ENCODE measurements around the gene S1PR4.
"Not testable (repeated sequence)": the region's sequence is repeated elsewhere in the genome, so short reads cannot be mapped to it uniquely, and the experiment has no call there.

Gene S1PR4

DNA sequence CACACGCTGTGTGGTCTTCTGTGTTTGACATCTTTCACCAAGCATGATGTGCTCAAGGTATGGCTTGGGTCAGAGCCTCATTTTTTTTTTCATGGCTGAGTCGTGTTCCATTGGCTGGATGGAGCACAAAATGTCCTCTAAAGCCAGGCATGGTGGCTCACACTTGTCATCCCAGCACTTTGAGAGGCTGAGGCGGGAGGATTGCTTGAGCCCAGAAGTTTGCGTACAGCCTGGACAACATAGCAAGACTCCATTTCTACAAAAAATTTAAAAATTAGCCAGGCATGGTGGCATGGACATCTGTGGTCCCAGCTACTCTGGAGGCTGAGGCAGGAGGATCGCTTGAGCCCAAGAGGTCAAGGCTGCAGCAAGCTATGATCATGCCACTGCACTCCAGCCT is 43.0 kb downstream of the S1PR4 start:
- not testable (repeated sequence) for H3K9me3 ChIP-seq (ENCODE audit: control insufficient read depth in 2 of 2, low read length in 2 of 2); H3K4me3 ChIP-seq (ENCODE audit: low read length in 2 of 2); H3K4me1 ChIP-seq (ENCODE audit: control insufficient read depth in 2 of 2, insufficient read depth in 2 of 2, low read length in 2 of 2); H3K36me3 ChIP-seq (ENCODE audit: control insufficient read depth in 2 of 2, insufficient read depth in 2 of 2, low read length in 2 of 2); H3K27ac ChIP-seq (ENCODE audit: low read depth in 2 of 2, low read length in 2 of 2); H3K9ac ChIP-seq (ENCODE audit: low read depth in 1 of 2, low read length in 2 of 2)
- H3K27me3 ChIP-seq (ENCODE audit: control insufficient read depth in 2 of 2, insufficient read depth in 2 of 2, low read length in 2 of 2) = peaks cover 3 to 14% of the 10 kb centered on the region in 2 donors

DNA sequence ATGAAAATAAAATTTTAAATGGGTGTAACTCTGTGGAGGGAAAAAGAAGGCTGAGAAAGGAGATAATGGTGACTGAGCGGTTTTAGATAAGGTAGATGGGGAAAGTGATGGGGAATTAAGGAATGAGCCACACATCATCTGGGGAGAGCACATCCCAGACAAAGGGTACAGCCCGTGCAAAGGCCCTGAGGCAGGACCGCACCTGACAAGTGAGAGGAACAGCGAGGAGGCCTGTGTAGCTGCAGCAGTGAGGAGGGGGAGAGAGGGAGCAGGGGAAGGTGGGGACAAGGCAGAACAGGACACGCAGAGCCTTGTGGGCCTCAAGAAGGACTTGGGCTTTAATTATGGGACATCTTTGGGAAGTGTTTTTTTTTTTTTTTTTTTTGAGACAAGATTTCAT is 44.1 kb downstream of the S1PR4 start:
- Histone ChIP-seq H3K9ac (ENCODE audit: low read depth in 1 of 2, low read length in 2 of 2) (no peak overlapping the region), H3K27ac (ENCODE audit: low read depth in 2 of 2, low read length in 2 of 2) (no peak overlapping the region), H3K4me3 (ENCODE audit: low read length in 2 of 2) (no peak overlapping the region), H3K9me3 (ENCODE audit: control insufficient read depth in 2 of 2, low read length in 2 of 2) (no peaks in the 10 kb centered on the region), H3K36me3 (ENCODE audit: control insufficient read depth in 2 of 2, insufficient read depth in 2 of 2, low read length in 2 of 2) (no peaks in the 10 kb centered on the region), H3K27me3 (ENCODE audit: control insufficient read depth in 2 of 2, insufficient read depth in 2 of 2, low read length in 2 of 2) (peaks cover 8 to 21% of the 10 kb centered on the region in 2 donors), H3K4me1 (ENCODE audit: control insufficient read depth in 2 of 2, insufficient read depth in 2 of 2, low read length in 2 of 2) (no peaks in the 10 kb centered on the region)

DNA sequence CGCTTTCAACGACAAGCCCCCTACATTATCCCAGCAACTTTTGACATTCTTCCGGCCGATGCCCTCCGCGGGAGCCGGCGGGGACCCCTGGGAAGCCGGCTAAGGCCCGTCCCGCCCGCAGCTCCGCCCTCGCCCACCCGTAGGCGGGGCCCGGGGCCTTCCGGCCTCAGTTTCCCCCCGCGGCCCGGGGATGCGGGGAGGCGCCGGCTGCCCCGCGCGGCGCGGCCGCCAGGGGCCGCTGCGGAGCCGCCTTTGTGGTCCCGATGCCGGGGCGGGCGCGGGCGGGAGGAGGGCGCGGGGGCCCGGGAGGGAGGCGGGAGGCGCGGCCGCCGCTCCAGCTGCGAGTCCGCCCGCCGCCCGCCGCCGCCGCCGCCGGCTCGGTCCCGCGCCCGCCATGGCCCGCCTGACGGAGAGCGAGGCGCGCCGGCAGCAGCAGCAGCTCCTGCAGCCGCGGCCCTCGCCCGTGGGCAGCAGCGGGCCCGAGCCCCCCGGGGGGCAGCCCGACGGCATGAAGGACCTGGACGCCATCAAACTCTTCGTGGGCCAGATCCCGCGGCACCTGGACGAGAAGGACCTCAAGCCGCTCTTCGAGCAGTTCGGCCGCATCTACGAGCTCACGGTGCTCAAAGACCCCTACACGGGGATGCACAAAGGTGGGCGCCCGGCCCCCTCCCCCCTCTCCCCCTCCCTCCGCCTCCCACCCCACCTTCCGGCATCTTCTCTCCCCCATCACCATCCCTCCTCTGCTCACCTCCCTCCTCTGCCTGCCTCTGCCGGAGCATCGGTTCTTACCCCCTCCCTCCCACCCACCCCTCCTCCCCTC is 46.0 kb downstream of the S1PR4 start, which contains the start of gene CELF5:
Gene CELF5 (plus strand): TSS at position 316 of the 823 bp plus-strand sequence. CDS start 79 bp downstream, at position 395.
- H3K4me3 ChIP-seq (ENCODE audit: low read length in 2 of 2) = no peak within 1 kb of the TSS
- peaks cover 18 to 31% of the 10 kb centered on the region in 2 donors for H3K27me3 ChIP-seq (ENCODE audit: control insufficient read depth in 2 of 2, insufficient read depth in 2 of 2, low read length in 2 of 2)
- no peaks in the 10 kb centered on the region for H3K4me1 ChIP-seq (ENCODE audit: control insufficient read depth in 2 of 2, insufficient read depth in 2 of 2, low read length in 2 of 2)
- no peaks in the 10 kb centered on the region for H3K36me3 ChIP-seq (ENCODE audit: control insufficient read depth in 2 of 2, insufficient read depth in 2 of 2, low read length in 2 of 2)
- H3K9ac ChIP-seq (ENCODE audit: low read depth in 1 of 2, low read length in 2 of 2) = no peak within 1 kb of the TSS
- H3K27ac ChIP-seq (ENCODE audit: low read depth in 2 of 2, low read length in 2 of 2) = no peak within 1 kb of the TSS
- H3K9me3 ChIP-seq (ENCODE audit: control insufficient read depth in 2 of 2, low read length in 2 of 2) = no peaks in the 10 kb centered on the region

DNA sequence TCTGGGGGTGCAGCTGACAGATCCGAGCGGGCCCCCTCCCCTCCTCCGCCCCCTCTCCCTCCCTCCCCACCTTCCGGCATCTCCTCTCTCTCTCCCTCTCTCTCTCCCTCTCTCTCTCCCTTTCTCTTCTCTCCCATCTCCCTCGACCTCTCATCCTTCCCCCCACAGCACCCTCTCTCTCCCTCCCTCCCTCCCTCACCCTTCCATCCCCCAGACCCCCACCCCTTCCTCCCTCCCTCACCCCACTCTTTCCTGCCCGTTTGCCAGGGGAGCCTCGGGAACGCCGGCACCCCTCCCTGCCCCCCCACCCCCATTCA is 46.6 kb downstream of the S1PR4 start:
- Histone ChIP-seq H3K36me3 (ENCODE audit: control insufficient read depth in 2 of 2, insufficient read depth in 2 of 2, low read length in 2 of 2) (no peaks in the 10 kb centered on the region), H3K4me3 (ENCODE audit: low read length in 2 of 2) (no peak overlapping the region), H3K4me1 (ENCODE audit: control insufficient read depth in 2 of 2, insufficient read depth in 2 of 2, low read length in 2 of 2) (no peaks in the 10 kb centered on the region), H3K27me3 (ENCODE audit: control insufficient read depth in 2 of 2, insufficient read depth in 2 of 2, low read length in 2 of 2) (peaks cover 22 to 33% of the 10 kb centered on the region in 2 donors), H3K9ac (ENCODE audit: low read depth in 1 of 2, low read length in 2 of 2) (no peak overlapping the region), H3K27ac (ENCODE audit: low read depth in 2 of 2, low read length in 2 of 2) (no peak overlapping the region), H3K9me3 (ENCODE audit: control insufficient read depth in 2 of 2, low read length in 2 of 2) (no peaks in the 10 kb centered on the region)

DNA sequence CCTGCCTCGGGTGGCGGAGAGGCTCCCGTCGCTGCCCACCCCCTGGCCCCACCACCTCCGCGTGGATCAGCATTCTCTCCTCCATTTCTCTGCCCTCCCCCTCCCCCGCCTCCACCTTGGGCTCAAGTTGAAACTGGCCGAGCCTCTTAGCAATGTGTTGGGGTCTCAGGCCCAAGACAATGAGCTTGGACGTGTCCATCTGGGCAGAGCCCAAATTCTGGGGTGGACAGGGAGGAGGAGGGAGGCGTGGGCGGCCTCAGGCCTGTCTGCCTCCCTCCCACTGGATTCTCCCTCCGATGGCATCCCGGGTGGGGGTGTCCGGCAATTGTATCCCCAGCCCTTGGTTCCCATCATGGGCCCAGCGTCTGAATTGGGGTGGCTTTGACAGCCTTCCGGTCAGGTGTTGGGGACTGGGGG is 47.1 kb downstream of the S1PR4 start:
- Histone ChIP-seq H3K36me3 (ENCODE audit: control insufficient read depth in 2 of 2, insufficient read depth in 2 of 2, low read length in 2 of 2) (no peaks in the 10 kb centered on the region), H3K4me3 (ENCODE audit: low read length in 2 of 2) (no peak overlapping the region), H3K4me1 (ENCODE audit: control insufficient read depth in 2 of 2, insufficient read depth in 2 of 2, low read length in 2 of 2) (no peaks in the 10 kb centered on the region), H3K27me3 (ENCODE audit: control insufficient read depth in 2 of 2, insufficient read depth in 2 of 2, low read length in 2 of 2) (peaks cover 26 to 35% of the 10 kb centered on the region in 2 donors), H3K27ac (ENCODE audit: low read depth in 2 of 2, low read length in 2 of 2) (no peak overlapping the region), H3K9ac (ENCODE audit: low read depth in 1 of 2, low read length in 2 of 2) (no peak overlapping the region), H3K9me3 (ENCODE audit: control insufficient read depth in 2 of 2, low read length in 2 of 2) (no peaks in the 10 kb centered on the region)

DNA sequence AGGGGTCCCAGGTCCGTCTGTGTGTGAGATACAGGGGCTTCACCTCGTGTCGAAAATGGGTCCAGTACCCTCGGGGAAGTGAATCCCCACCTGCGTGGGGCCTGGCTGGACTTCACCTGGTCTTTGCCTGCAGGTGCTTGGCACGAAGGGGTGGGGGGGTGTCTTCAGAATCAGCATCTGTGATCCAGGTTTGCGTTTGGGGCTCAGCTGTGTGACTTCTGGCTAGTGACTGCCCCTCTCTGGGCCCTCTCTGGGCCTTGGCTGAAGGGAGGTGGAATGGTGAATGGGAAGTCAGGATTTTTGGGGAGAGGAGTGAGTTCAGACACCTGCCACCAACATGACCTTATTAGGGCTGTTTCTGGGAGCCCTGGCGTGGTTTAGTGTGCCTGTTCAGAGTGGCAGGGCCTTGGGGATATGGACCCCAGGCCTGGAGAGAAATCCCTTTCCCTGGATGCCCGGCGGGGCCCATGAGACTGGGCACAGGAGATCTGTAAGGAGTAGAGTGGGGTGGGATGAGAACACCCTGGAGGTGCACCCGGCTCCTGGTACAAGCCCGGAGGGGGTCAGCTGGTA is 48.6 kb downstream of the S1PR4 start:
- Histone ChIP-seq H3K36me3 (ENCODE audit: control insufficient read depth in 2 of 2, insufficient read depth in 2 of 2, low read length in 2 of 2) (no peaks in the 10 kb centered on the region), H3K9me3 (ENCODE audit: control insufficient read depth in 2 of 2, low read length in 2 of 2) (no peaks in the 10 kb centered on the region), H3K4me3 (ENCODE audit: low read length in 2 of 2) (no peak overlapping the region), H3K27me3 (ENCODE audit: control insufficient read depth in 2 of 2, insufficient read depth in 2 of 2, low read length in 2 of 2) (peaks cover 29 to 35% of the 10 kb centered on the region in 2 donors), H3K27ac (ENCODE audit: low read depth in 2 of 2, low read length in 2 of 2) (no peak overlapping the region), H3K9ac (ENCODE audit: low read depth in 1 of 2, low read length in 2 of 2) (no peak overlapping the region), H3K4me1 (ENCODE audit: control insufficient read depth in 2 of 2, insufficient read depth in 2 of 2, low read length in 2 of 2) (no peaks in the 10 kb centered on the region)

DNA sequence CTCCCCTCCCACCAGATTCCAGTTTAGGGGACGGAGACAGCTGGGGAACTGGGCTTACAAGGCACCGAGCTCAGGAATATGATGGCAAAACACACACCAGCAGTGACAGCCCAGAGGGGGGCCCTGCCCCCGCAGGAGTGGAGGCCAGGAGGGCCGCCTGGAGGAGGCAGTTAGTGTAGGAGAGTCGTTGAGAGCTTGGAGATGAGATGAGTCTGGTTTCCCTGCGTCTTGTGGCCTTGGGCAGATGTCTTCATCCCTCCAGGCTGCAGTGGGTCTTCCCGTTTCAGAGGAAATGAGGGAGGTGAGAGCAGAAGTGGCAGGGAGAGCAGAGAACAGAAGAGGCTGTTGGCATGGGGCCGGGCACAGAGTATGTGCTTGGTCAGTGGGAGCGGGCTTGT is 50.8 kb downstream of the S1PR4 start:
- H3K9ac ChIP-seq (ENCODE audit: low read depth in 1 of 2, low read length in 2 of 2) = no peak overlapping the region
- H3K27me3 ChIP-seq (ENCODE audit: control insufficient read depth in 2 of 2, insufficient read depth in 2 of 2, low read length in 2 of 2) = peaks cover 29 to 31% of the 10 kb centered on the region in 2 donors
- no peak overlapping the region for H3K27ac ChIP-seq (ENCODE audit: low read depth in 2 of 2, low read length in 2 of 2)
- no peaks in the 10 kb centered on the region for H3K4me1 ChIP-seq (ENCODE audit: control insufficient read depth in 2 of 2, insufficient read depth in 2 of 2, low read length in 2 of 2)
- H3K36me3 ChIP-seq (ENCODE audit: control insufficient read depth in 2 of 2, insufficient read depth in 2 of 2, low read length in 2 of 2) = no peaks in the 10 kb centered on the region
- H3K4me3 ChIP-seq (ENCODE audit: low read length in 2 of 2) = no peak overlapping the region
- H3K9me3 ChIP-seq (ENCODE audit: control insufficient read depth in 2 of 2, low read length in 2 of 2) = no peaks in the 10 kb centered on the region

Data from mucosa of rectum (tissue), 2 donors.